Astrocyte of the cerebellum (primary cell): ENCODE data around the gene IL18BP.

ENCODE experiments used
- DNase-seq: peaks from one replicate; pipeline ENCODE4 v3.0.0-alpha.2; 2011; ENCODE audit warnings: low read depth
- H3K4me3 ChIP-seq: 2 replicates; pipeline ENCODE4 v1.5.1; 2011; ENCODE audit warnings: mild to moderate bottlenecking, low read depth, low read length, moderate library complexity
- in situ Hi-C: cut with HindIII; loops from 2 replicates; pipeline ENCODE4 v1.10.0; 2017; ENCODE audit warnings: low sequenced_read_pairs
- TF ChIP-seq, protein P1 (sequence below): IDR thresholded peaks from 2 replicates; pipeline ENCODE4 v1.5.1; 2012; ENCODE audit warnings: low read length, low read depth, moderate library complexity, mild to moderate bottlenecking; ENCODE audit errors: missing control alignments

The IL18BP gene

GRCh38 chr11:71964641-71965040 lies 34.1 kb upstream of the IL18BP start:
- TF ChIP-seq, protein P1, sequence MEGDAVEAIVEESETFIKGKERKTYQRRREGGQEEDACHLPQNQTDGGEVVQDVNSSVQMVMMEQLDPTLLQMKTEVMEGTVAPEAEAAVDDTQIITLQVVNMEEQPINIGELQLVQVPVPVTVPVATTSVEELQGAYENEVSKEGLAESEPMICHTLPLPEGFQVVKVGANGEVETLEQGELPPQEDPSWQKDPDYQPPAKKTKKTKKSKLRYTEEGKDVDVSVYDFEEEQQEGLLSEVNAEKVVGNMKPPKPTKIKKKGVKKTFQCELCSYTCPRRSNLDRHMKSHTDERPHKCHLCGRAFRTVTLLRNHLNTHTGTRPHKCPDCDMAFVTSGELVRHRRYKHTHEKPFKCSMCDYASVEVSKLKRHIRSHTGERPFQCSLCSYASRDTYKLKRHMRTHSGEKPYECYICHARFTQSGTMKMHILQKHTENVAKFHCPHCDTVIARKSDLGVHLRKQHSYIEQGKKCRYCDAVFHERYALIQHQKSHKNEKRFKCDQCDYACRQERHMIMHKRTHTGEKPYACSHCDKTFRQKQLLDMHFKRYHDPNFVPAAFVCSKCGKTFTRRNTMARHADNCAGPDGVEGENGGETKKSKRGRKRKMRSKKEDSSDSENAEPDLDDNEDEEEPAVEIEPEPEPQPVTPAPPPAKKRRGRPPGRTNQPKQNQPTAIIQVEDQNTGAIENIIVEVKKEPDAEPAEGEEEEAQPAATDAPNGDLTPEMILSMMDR, result no peak
- in situ Hi-C loops, result no loop called here
- DNase-seq, result no peak
- no peak overlapping the region for H3K4me3 ChIP-seq

DNA sequence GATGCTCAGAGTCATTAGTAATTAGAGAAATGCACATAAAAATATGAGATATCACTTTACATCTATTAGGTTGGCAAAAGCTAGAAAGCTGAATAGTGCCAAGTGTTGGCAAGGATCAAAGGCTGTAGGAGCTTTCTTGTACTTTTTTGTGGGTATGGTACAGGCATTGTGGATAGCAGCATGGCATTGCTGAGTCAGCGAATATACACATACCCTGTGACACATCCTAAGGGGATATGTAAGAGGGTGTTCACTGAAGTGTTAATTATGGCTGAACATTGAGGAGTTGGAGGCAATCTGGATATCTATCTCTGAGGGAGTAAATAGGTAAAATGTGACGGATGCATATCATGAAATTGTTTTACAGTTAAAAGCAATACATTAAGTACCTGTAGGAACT lies 27.0 kb upstream of the IL18BP start:
- H3K4me3 ChIP-seq, result no peak overlapping the region
- TF ChIP-seq, protein P1, result no peak
- in situ Hi-C loops, result no loop called here
- DNase-seq, result no peak

- TF ChIP-seq, protein P1, result no peak
- in situ Hi-C loops, result no loop called here
- no peak overlapping the region for H3K4me3 ChIP-seq
- DNase-seq, result no peak
Observed at GRCh38 chr11:71976551-71976950, 22.2 kb upstream of the IL18BP start.

DNA sequence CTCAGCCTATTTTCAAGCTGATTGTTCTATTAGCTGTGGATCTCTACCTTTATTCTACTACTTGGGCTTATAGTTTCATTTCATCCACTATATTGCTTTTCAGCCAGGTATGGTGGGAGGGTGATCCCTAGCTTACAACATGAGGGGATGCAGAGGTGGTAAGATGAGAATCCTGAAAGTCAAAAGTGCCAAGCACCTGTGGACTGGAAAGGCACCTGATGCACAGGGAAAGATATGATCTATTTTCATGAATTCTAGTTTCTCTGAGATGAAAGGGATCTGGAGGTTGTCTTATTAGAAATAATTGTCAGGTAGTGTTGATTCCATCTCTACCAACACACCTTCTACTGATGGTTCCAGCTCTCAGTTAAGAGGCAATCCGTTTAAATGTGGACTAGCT lies 21.6 kb upstream of the IL18BP start:
- DNase-seq, result no peak
- in situ Hi-C loops, result no loop called here
- no peak overlapping the region for H3K4me3 ChIP-seq
- TF ChIP-seq, protein P1, result no peak

- TF ChIP-seq, protein P1, result peak; percentile 70
- no peak overlapping the region for H3K4me3 ChIP-seq
- DNase-seq, result peak; percentile 34
- in situ Hi-C loops, result no loop called here
Observed at GRCh38 chr11:71977743-71978418, 20.8 kb upstream of the IL18BP start.

DNA sequence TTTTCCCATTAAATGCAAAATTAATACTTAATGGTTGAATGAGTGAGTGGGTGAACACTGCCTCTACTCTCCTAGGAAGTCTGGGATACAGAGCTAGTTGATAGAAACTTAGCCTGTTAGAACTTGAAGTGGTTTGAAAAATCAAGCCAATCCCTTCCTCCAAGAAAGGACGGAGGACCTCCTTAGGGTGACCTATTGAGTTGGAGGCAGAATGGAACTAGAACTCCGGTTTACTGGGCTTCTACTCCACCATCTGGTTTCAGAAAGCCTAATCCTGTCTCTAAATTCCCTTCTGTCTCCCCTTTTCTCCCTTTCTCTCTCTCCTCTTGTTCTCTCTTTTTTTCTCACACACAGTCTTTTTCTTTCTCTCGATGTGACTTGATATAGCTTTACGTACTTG lies 19.6 kb upstream of the IL18BP start:
- in situ Hi-C loops, result no loop called here
- no peak for DNase-seq
- TF ChIP-seq, protein P1, result no peak
- H3K4me3 ChIP-seq, result no peak overlapping the region
